Epithelial cell of esophagus (primary cell): ENCODE measurements around the gene REXO5.
"Not testable (repeated sequence)": the region's sequence is repeated elsewhere in the genome, so short reads cannot be mapped to it uniquely, and the experiment has no call there.

Source experiments
- DNase-seq: peaks from one replicate; pipeline ENCODE4 v3.0.0; 2010; ENCODE audit warnings: low read depth
- H3K4me3 ChIP-seq: 2 replicates; pipeline ENCODE4 v1.5.1; 2011; ENCODE audit warnings: mild to moderate bottlenecking, low read length, control low read depth
- TF ChIP-seq, protein P1 (sequence below): IDR thresholded peaks from 2 replicates; pipeline ENCODE4 v1.5.1; 2011; ENCODE audit warnings: low read depth, mild to moderate bottlenecking, low read length, control low read depth, inconsistent platforms; ENCODE audit not compliant: insufficient read depth; ENCODE audit errors: missing control alignments

REXO5 gene

DNA sequence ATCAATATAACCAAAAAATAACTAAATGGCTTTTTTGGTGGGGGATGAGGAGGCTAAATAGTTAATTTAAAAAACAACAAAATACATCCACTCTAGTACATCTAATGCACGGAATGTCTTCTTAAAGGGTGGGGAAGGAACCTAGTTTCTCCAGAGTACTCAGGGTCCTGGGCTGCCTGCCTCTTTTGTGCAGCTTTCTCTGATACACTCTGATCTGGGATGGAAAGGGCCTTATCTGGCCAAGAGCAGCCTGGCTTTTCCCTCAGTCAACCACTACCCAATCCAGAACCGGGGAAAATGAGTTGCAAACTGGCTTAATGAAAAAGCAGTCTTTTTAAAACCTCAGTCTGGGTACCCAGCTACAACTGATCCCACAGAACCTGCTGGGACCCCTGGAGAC is 51.0 kb downstream of the REXO5 start:
- no peak overlapping the region for H3K4me3 ChIP-seq
- DNase-seq = no peak
- TF ChIP-seq, protein P1, sequence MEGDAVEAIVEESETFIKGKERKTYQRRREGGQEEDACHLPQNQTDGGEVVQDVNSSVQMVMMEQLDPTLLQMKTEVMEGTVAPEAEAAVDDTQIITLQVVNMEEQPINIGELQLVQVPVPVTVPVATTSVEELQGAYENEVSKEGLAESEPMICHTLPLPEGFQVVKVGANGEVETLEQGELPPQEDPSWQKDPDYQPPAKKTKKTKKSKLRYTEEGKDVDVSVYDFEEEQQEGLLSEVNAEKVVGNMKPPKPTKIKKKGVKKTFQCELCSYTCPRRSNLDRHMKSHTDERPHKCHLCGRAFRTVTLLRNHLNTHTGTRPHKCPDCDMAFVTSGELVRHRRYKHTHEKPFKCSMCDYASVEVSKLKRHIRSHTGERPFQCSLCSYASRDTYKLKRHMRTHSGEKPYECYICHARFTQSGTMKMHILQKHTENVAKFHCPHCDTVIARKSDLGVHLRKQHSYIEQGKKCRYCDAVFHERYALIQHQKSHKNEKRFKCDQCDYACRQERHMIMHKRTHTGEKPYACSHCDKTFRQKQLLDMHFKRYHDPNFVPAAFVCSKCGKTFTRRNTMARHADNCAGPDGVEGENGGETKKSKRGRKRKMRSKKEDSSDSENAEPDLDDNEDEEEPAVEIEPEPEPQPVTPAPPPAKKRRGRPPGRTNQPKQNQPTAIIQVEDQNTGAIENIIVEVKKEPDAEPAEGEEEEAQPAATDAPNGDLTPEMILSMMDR = no peak

DNA sequence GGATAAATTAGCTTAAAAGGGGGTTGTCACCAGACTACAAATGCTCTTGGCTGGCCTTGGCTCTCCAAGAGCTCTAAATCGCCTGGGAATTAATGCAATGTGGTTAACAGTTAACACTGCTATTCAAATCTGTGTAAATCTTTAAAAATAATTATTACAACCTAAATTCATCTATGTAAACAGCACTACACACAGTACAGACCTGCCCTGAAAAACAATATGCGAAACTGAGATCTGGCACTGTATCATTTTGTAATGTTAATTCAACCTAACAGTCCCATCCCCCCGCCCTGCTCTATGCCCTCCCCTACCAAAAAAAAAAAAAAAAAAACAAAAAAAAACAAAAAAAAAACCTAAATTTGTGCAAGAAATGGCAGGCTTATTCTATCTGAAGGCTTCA is 52.9 kb downstream of the REXO5 start:
- H3K4me3 ChIP-seq = no peak overlapping the region
- TF ChIP-seq, protein P1 = no peak
- DNase-seq = no peak

DNA sequence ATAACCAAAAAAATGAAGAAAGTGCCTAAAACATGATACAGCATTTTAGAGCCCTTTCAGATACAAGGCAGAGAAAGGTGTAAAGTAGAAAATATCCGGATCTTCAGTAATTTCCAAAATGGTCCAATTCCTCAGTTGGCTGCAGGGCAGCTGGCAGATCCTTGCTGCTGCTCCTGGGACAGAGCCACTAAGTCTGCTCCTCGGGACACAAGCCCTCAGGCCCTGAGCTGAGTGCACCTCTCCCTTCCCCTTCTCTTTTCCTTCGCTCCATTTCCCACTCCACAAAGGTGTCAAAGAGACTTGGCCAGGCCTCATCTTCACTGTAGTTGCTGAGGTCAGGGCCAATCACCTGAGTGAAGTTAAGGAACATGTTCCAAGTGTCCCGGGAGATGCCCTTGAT is 53.4 kb downstream of the REXO5 start:
- H3K4me3 ChIP-seq = no peak overlapping the region
- DNase-seq = no peak
- TF ChIP-seq, protein P1 = no peak

DNA sequence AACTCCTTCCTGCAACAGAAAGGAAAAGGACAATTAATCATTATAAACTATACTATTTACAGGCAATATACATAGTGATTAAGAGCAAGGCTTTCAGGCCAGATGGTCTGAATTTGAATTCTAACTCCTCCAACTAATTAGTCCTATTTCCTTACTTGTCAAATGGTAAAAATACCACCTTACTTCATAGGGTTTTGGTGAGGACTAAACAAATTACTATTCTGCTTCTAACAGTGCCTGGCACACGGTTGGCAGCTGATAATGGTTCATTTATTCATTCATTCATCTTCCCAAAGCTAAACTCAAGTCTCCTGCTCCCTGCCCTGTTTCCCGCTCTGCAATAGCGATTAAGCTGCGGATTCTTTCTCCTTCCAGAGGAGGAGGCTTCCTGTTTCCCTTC is 54.0 kb downstream of the REXO5 start:
- H3K4me3 ChIP-seq = no peak overlapping the region
- no peak for DNase-seq
- TF ChIP-seq, protein P1 = no peak

DNA sequence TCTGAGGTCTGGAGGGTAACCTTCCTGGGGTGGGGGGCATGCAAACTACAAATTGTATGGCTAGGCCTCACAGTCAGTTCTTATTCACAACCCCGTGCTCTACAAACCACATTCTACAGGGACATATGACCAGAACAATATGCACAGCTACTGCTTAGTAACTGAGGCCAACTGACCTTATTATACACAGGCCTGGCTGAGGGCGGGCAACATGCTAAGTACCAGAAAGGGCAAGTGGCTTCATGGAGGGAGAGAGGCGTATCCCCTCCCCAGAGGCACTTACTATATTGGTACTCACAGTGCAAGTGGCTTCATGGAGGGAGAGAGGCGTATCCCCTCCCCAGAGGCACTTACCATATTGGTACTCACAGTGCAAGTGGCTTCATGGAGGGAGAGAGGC is 54.7 kb downstream of the REXO5 start:
- not testable (repeated sequence) for H3K4me3 ChIP-seq, DNase-seq

DNA sequence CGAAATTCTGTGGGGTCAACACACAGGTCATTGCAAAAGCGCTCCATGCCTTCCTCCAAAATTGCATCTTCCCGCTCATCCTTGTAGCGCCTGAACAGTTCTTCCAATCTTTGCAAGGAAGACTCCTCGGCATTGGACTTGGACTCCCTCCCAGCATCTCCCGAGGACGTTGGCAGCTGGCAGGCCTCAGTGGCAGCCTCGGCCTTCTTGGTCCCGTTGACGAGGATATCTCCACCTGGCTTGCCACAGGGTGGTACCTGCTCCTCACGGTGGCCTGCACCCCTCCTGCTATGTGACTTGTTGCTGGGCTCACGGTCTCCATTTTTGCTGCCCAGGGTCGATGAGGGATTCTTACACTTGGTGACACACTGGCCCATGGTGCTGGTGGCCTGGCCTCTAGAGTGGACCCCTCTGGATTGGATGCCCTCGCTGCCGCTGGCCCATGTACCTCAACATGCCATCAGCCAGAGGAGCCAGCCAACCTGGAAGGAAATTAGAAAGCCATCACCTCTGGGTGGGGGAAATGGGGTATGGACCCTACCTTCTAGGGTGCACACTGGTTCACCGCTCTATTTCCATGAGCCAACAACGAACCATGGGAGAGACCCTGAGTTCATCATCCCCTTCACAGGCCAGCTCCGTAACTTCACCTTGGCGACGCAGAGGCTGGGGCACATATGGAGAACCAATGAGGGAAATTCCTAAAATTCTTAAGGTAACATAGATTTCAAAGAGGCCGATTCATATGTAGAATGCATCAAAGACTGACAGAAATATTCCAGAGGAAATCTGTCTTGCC is 56.0 kb downstream of the REXO5 start:
- DNase-seq = no peak
- TF ChIP-seq, protein P1 = no peak
- H3K4me3 ChIP-seq = no peak overlapping the region

DNA sequence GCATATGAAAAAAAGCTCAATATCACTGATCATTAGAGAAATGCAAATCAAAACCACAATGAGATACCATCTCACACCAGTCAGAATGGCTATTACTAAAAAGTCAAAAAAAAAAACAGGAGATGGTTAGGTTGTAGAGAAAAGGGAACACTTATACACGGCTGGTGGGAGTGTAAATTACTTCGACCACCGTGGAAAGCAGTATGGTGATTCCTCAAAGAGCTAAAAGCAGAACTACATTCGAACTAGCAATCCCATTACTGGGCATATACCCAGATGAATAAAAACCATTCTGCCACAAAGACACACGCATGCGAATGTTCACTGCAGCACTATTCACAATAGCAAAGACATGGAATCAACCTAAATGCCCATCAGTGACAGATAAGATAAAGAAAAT is 58.0 kb downstream of the REXO5 start:
- not testable (repeated sequence) for DNase-seq, H3K4me3 ChIP-seq

DNA sequence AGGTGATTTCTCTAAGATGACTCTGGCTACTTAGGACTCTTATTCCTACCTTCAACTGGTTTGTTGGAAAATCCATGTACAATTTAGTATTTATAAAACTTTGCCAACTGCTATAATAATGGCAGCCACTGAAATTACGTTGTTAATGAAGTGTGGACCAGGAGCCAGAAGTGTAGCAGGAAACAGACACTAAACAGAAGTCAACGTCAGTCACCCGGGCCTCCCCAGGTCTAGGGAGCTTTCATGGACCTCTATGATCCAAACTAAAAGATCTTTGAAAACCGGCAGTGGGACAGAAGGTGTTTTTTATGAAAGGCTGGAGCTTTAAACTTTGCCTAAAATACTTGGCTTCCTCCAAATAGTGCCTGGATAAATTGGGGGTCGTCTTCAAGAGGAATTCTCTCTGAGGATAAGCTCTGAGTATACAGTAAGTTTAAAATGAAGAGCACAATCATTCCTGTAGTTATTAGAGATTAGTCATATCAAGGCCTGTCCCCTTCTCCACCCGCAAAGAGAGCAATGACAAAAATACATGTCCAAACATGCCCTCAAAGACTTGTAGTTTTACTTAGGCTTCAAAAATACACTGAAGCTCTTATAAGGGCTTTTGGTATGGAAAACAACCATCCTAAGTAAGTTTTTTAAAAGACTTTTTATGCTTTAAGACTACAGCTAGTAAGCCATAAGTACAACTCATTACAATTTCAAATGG is 59.2 kb downstream of the REXO5 start:
- H3K4me3 ChIP-seq = peak overlapping the region; percentile 10
- DNase-seq = peak; percentile 88
- TF ChIP-seq, protein P1 = no peak
